Cardiac muscle cell (in vitro differentiated cells and primary cell): Measurements from ENCODE around the gene PPM1F. TPM values are rescaled to one million over a fixed set of nuclear protein-coding genes. Genes with fewer than 3 reads are reported as not detected.
"Not testable (repeated sequence)": the region's sequence is repeated elsewhere in the genome, so short reads cannot be mapped to it uniquely, and the experiment has no call there.

Experiments used
- DNase-seq, 2 donors: peaks; one replicate each; pipeline versions ENCODE4 v3.0.0 to v3.0.0-alpha.2; 2010 to 2017; ENCODE audit warnings: low read depth in 1 of 2, low spot score in 1 of 2
- H3K27ac ChIP-seq: fragments of 200-600 bp; sonication (generic); 2 replicates; pipeline ENCODE4 v1.5.1; 2016
- H3K27me3 ChIP-seq: fragments of 200-600 bp; sonication (generic); 2 replicates; pipeline ENCODE4 v1.6.0; 2016; ENCODE audit warnings: control low read depth
- H3K36me3 ChIP-seq: fragments of 200-600 bp; sonication (generic); 2 replicates; pipeline ENCODE4 v1.5.1; 2016; ENCODE audit warnings: control low read depth
- H3K4me1 ChIP-seq: fragments of 200-600 bp; sonication (generic); 2 replicates; pipeline ENCODE4 v1.8.1; 2017; ENCODE audit warnings: low read depth, mild to moderate bottlenecking, mixed run types
- H3K4me3 ChIP-seq: fragments of 200-600 bp; sonication (generic); 2 replicates; pipeline ENCODE4 v1.5.1; 2016; ENCODE audit warnings: mild to moderate bottlenecking
- H3K9me3 ChIP-seq: fragments of 200-600 bp; sonication (generic); 2 replicates; pipeline ENCODE4 v1.5.1; 2017; ENCODE audit warnings: low read depth, mild to moderate bottlenecking, control low read depth
- CTCF ChIP-seq: IDR thresholded peaks from 2 replicates; pipeline ENCODE4 v1.5.1; 2012; ENCODE audit warnings: low read depth, mild to moderate bottlenecking, low read length
- polyA plus RNA-seq: library from polyadenylated mRNA; unstranded; fragments of >200 nt; fragmentation: Nextera tagmentation; extraction: Ambion mirVana; gene quantifications from 2 replicates; pipeline ENCODE4 v1.2.1, GENCODE V29; 2016
- total RNA-seq: library from RNA; depleted of rRNA; stranded (reverse); fragments of >200 nt; gene quantifications from 2 replicates; pipeline ENCODE4 v1.2.3, GENCODE V29; 2016

The PPM1F gene
- total and polyA plus RNA-seq, 2 experiments from 2014 or later: 24.4 to 49.8 TPM

DNA sequence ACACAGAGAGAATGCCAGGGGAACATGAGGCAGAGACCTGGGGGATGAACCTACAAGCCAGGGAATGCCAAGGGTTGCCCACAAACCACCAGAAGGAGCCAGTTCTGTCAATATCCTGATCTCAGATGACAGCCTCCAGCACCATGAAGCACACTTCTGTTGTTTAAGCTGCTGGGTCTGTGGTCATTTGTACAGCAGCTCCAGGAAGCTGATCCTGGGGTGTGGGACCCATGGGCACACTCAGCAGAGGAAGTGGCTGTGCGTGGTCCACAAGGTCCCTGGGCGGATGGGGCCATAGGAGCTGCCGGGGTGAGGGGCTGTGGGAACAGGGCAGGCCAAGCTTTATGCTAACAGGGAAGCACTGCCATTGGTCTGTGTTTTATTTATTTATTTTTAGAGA, 12.1 kb downstream of the PPM1F start:
- peaks cover 4% of the 10 kb centered on the region for H3K36me3 ChIP-seq
- no peaks in the 10 kb centered on the region for H3K4me1 ChIP-seq
- H3K9me3 ChIP-seq: no peaks in the 10 kb centered on the region
- no peak overlapping the region for H3K4me3 ChIP-seq
- H3K27ac ChIP-seq: no peak overlapping the region
- no peak for TF ChIP-seq CTCF
- no peaks in the 10 kb centered on the region for H3K27me3 ChIP-seq
- DNase-seq: no peak

GRCh38 chr22:21939935-21940334, 12.7 kb downstream of the PPM1F start:
- not testable (repeated sequence) for H3K27ac ChIP-seq, DNase-seq, H3K4me3 ChIP-seq, H3K9me3 ChIP-seq, H3K36me3 ChIP-seq, H3K27me3 ChIP-seq, H3K4me1 ChIP-seq

- Histone ChIP-seq H3K27ac (no peak overlapping the region), H3K36me3 (peaks cover 2% of the 10 kb centered on the region), H3K4me1 (no peaks in the 10 kb centered on the region), H3K9me3 (no peaks in the 10 kb centered on the region), H3K27me3 (no peaks in the 10 kb centered on the region), H3K4me3 (no peak overlapping the region)
- no peak for TF ChIP-seq CTCF
- no peak for DNase-seq
These were observed 13.2 kb downstream of the PPM1F start for GRCh38 chr22:21939461-21939913.

- no peak for TF ChIP-seq CTCF
- no peak overlapping the region for H3K27ac ChIP-seq
- H3K27me3 ChIP-seq: no peaks in the 10 kb centered on the region
- H3K4me3 ChIP-seq: no peak overlapping the region
- H3K36me3 ChIP-seq: peaks cover 2% of the 10 kb centered on the region
- H3K9me3 ChIP-seq: no peaks in the 10 kb centered on the region
- H3K4me1 ChIP-seq: no peaks in the 10 kb centered on the region
- no peak for DNase-seq
These were observed 13.7 kb downstream of the PPM1F start for GRCh38 chr22:21938906-21939305.

DNA sequence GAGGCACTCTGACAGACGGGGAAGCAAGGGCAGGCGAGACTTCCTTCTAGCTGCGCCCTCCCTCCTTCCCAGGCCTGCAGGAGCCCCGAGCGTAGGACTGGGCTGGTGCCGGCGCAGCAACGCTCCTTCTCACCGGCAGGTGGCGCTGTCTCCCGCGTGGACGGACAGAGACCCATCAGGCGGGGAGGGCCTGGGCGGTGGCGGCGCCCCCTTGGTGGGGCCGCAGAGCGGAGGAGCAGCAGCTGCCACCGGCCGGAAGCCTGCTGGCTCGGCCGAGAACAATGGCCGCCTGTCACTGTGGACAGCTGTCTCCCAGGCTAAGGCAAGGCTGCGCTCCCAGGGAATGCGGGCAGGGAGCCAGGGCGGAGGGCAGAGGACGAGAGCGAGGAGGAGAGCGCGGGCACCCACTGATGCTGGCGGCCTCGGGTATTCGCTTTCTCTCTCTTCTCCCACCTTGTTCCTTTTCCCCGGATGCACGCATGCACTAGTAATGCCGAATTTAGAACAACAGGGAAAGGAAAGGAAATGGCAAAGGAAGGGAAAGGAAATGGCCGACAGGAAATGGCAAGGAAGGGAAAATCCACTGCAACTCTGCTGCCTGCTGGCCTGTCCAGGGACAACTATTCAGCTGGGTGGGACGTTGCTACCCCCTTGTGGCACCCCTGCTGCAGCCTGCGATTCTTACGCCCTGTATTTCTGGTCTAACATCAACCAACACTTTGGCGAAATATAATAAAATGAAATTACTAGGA, 14.4 kb downstream of the PPM1F start:
- no peaks in the 10 kb centered on the region for H3K4me1 ChIP-seq
- H3K36me3 ChIP-seq: peaks cover 2% of the 10 kb centered on the region

More for the DNA sequence above, 14.4 kb downstream of the PPM1F start:
- Histone ChIP-seq H3K9me3 (no peaks in the 10 kb centered on the region), H3K4me3 (peak overlapping the region; percentile 44), H3K27me3 (no peaks in the 10 kb centered on the region), H3K27ac (peak overlapping the region; percentile 91)
- peak; percentile 97 for TF ChIP-seq CTCF
- peak; percentile 87 to 97 for DNase-seq
